ENCODE results near the gene DCBLD1. TPM values are rescaled to one million over a fixed set of nuclear protein-coding genes. Genes with fewer than 3 reads are reported as not detected.

Gene DCBLD1
- total RNA-seq, 1 experiment from 2014 or later, result 1.5 TPM

DNA sequence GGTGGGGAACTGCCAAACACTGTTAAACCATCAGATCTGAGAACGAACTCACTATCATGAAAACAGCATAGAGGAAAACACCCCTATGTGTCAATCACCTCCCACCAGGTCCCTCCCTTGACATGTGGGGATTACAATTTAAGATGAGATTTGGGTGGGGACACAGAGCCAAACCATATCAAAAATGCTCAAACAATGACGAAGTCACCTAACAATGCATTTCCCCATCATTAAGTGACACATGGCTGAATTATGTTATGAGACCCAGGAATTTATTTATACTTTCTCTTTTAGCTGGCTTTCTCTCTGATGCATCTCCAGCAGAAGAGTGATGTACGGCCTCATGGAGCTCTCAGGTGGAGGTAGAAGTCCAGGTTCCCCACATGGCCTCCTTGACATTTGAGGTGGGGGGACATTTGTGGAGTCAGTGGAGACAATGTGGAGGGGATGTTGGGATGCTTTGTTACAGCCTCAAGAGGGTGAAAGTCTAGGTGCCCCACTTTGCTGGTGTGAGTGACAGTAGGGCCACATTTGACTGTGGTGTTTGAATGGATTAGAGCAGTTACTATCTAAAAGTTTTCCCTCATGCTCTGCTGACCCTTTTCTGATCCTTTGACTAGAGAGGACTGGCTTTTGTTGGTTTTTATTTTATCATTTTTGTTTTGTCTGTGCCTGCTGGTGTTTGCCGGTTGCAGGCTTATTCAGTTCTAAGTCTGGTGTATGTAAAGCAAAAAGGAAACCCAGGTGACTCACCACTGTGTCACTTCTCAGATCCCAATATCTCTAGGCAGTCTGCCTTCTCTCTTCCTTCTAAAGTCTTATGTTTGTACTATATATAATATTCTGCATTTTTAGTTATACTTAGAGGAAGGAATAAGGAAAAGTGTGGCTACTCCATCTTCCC, 18.5 kb upstream of the DCBLD1 start:
- intact Hi-C loops (cut with micrococcal nuclease; ENCODE audit: unreplicated experiment), result no loop called here
- CTCF ChIA-PET, result no interaction called here
- BruUV-seq (replicated peaks), result no TSS peak
- no peak overlapping the region for H3K27ac ChIP-seq (ENCODE audit: low read depth, low read length, poor library complexity, severe bottlenecking)
- no peaks in the 10 kb centered on the region for H3K9me3 ChIP-seq (ENCODE audit: low read depth, low read length, poor library complexity, severe bottlenecking)
- no peak for DNase-seq (ENCODE audit: low spot score)
- no peaks in the 10 kb centered on the region for H3K4me1 ChIP-seq (ENCODE audit: insufficient read depth, low read length, poor library complexity, severe bottlenecking)
- no peak for TF ChIP-seq EZH2 (IDR thresholded peaks at IDR 0.05; ENCODE audit: borderline replicate concordance, low read depth, low read length, poor library complexity, severe bottlenecking)
- TF ChIP-seq, protein P1, sequence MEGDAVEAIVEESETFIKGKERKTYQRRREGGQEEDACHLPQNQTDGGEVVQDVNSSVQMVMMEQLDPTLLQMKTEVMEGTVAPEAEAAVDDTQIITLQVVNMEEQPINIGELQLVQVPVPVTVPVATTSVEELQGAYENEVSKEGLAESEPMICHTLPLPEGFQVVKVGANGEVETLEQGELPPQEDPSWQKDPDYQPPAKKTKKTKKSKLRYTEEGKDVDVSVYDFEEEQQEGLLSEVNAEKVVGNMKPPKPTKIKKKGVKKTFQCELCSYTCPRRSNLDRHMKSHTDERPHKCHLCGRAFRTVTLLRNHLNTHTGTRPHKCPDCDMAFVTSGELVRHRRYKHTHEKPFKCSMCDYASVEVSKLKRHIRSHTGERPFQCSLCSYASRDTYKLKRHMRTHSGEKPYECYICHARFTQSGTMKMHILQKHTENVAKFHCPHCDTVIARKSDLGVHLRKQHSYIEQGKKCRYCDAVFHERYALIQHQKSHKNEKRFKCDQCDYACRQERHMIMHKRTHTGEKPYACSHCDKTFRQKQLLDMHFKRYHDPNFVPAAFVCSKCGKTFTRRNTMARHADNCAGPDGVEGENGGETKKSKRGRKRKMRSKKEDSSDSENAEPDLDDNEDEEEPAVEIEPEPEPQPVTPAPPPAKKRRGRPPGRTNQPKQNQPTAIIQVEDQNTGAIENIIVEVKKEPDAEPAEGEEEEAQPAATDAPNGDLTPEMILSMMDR (conservative IDR thresholded peaks at IDR 0.05; ENCODE audit: low read depth, low read length), result no peak
- no peaks in the 10 kb centered on the region for H3K36me3 ChIP-seq (ENCODE audit: insufficient read depth, low read length, poor library complexity, severe bottlenecking)
- no peak overlapping the region for H3K4me3 ChIP-seq (ENCODE audit: low read depth, low read length, poor library complexity, severe bottlenecking)
- peaks cover 15% of the 10 kb centered on the region for H3K27me3 ChIP-seq (replicated peaks; ENCODE audit: insufficient read depth, low read depth, low read length, poor library complexity)
- POLR2A ChIA-PET (ENCODE audit: low non-redundant PET), result no interaction called here

DNA sequence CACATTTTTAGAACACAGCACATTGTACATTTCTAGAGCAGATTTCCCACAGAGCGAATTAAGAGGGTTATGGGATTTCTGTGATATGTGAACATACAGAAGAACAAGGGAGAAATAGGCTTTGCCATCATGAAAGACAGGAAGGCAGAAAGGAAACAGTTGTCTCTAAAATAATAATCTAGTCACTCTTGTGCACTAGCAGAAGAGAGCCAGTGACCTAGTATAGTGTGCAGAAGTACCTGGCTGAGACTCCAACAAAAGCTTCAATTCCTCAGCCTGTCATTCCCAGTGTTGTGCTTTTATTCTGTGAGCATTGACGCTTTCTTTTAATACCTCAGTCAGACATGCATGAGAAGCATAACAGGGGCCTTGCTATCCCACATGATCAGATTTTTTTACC, 17.8 kb upstream of the DCBLD1 start:
- CTCF ChIA-PET, result no interaction called here
- intact Hi-C loops (cut with micrococcal nuclease; ENCODE audit: unreplicated experiment), result no loop called here
- TF ChIP-seq, protein P1 (conservative IDR thresholded peaks at IDR 0.05; ENCODE audit: low read depth, low read length), result no peak
- no peak for TF ChIP-seq EZH2 (IDR thresholded peaks at IDR 0.05; ENCODE audit: borderline replicate concordance, low read depth, low read length, poor library complexity, severe bottlenecking)
- BruUV-seq (replicated peaks), result no TSS peak
- POLR2A ChIA-PET (ENCODE audit: low non-redundant PET), result no interaction called here
- Histone ChIP-seq H3K4me1 (ENCODE audit: insufficient read depth, low read length, poor library complexity, severe bottlenecking) (no peaks in the 10 kb centered on the region), H3K27me3 (replicated peaks; ENCODE audit: insufficient read depth, low read depth, low read length, poor library complexity) (peaks cover 12% of the 10 kb centered on the region), H3K4me3 (ENCODE audit: low read depth, low read length, poor library complexity, severe bottlenecking) (no peak overlapping the region), H3K9me3 (ENCODE audit: low read depth, low read length, poor library complexity, severe bottlenecking) (no peaks in the 10 kb centered on the region), H3K36me3 (ENCODE audit: insufficient read depth, low read length, poor library complexity, severe bottlenecking) (no peaks in the 10 kb centered on the region), H3K27ac (ENCODE audit: low read depth, low read length, poor library complexity, severe bottlenecking) (no peak overlapping the region)
- no peak for DNase-seq (ENCODE audit: low spot score)

- intact Hi-C loops (cut with micrococcal nuclease; ENCODE audit: unreplicated experiment), result no loop called here
- ChIA-PET POLR2A (ENCODE audit: low non-redundant PET) (no interaction called here), CTCF (no interaction called here)
- no TSS peak for BruUV-seq (replicated peaks)
- H3K9me3 ChIP-seq (ENCODE audit: low read depth, low read length, poor library complexity, severe bottlenecking), result no peaks in the 10 kb centered on the region
- H3K4me1 ChIP-seq (ENCODE audit: insufficient read depth, low read length, poor library complexity, severe bottlenecking), result no peaks in the 10 kb centered on the region
- H3K36me3 ChIP-seq (ENCODE audit: insufficient read depth, low read length, poor library complexity, severe bottlenecking), result no peaks in the 10 kb centered on the region
- no peak overlapping the region for H3K4me3 ChIP-seq (ENCODE audit: low read depth, low read length, poor library complexity, severe bottlenecking)
- no peak overlapping the region for H3K27ac ChIP-seq (ENCODE audit: low read depth, low read length, poor library complexity, severe bottlenecking)
- TF ChIP-seq EZH2 (IDR thresholded peaks at IDR 0.05; ENCODE audit: borderline replicate concordance, low read depth, low read length, poor library complexity, severe bottlenecking), result no peak
- TF ChIP-seq, protein P1 (conservative IDR thresholded peaks at IDR 0.05; ENCODE audit: low read depth, low read length), result no peak
- peaks cover 10% of the 10 kb centered on the region for H3K27me3 ChIP-seq (replicated peaks; ENCODE audit: insufficient read depth, low read depth, low read length, poor library complexity)
- no peak for DNase-seq (ENCODE audit: low spot score)
Measured at GRCh38 chr6:117465691-117466090, 16.8 kb upstream of the DCBLD1 start.

All from A673 (cell line).